K562 treated with DMSO at 1 percent for 48 hours (cell line): ENCODE results near the gene CMTR2. TPM values are rescaled to one million over a fixed set of nuclear protein-coding genes. Genes with fewer than 3 reads are reported as not detected.

Experiments
- total RNA-seq: library from RNA; unstranded; fragments of 300-600 nt; gene quantifications from 2 replicates; pipeline ENCODE4 v1.2.3, GENCODE V29; 2022; ENCODE audit warnings: low replicate concordance; ENCODE audit errors: extremely low read depth

CMTR2 gene, protein sequence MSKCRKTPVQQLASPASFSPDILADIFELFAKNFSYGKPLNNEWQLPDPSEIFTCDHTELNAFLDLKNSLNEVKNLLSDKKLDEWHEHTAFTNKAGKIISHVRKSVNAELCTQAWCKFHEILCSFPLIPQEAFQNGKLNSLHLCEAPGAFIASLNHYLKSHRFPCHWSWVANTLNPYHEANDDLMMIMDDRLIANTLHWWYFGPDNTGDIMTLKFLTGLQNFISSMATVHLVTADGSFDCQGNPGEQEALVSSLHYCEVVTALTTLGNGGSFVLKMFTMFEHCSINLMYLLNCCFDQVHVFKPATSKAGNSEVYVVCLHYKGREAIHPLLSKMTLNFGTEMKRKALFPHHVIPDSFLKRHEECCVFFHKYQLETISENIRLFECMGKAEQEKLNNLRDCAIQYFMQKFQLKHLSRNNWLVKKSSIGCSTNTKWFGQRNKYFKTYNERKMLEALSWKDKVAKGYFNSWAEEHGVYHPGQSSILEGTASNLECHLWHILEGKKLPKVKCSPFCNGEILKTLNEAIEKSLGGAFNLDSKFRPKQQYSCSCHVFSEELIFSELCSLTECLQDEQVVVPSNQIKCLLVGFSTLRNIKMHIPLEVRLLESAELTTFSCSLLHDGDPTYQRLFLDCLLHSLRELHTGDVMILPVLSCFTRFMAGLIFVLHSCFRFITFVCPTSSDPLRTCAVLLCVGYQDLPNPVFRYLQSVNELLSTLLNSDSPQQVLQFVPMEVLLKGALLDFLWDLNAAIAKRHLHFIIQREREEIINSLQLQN
- not detected in 2 replicates for total RNA-seq

DNA sequence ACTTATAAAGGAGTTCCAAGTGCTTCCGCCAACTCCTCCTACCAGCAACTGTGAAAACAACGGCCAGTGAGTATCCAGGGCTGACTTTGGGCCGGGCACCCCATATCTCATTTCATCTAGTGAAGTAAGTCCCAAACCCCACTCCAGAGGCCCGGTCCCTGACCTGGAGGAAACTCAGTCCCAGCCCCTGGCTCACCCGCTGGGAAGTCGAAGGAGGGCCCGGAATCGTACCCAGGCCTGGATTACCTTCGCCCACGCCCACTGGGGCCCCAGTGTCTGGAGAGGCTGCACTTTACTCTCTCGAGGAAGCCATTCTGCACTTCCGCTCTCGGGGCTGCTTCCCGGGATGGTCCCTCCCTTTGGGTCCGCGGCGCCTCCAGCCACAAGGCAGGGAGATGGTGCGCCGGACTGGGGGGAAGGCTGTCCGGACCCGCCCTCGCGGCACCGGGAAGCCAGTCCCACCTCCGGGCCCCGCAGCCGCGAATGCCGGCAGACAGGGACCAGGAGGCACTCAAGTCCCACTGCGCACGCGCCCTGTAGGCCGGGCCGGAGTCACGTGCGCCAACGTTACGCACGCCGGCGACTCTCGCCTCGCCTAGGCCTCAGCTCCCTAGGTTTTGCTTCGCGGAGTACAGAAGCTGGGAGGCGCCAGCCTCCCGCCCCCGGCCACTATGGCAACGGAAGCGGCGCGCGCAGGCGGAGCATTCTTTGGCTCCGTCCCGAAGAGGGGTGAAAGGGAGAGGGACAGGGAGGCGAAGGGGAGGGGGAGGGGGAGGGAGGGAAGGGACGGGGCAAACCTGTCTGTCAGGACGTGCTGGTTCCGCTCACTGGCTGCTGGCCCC lies at the start of gene CMTR2:
Gene CMTR2, minus strand, starts transcription at position 513 of the 842 bp plus-strand sequence. CDS start 3,482 bp downstream, outside the sequence.

Other genes starting within 250 kb of the CMTR2 start
- not detected in 2 replicates for gene HYDIN, start 58.7 kb downstream of the CMTR2 start, total RNA-seq
- gene CALB2, start 69.3 kb upstream of the CMTR2 start, total RNA-seq = not detected in 2 replicates
- not detected in 2 replicates for gene TLE7, start 152.7 kb upstream of the CMTR2 start, total RNA-seq
- gene ZNF23, start 172.8 kb upstream of the CMTR2 start, total RNA-seq = not detected in 2 replicates
- gene ZNF19, start 199.9 kb upstream of the CMTR2 start, total RNA-seq = not detected in 2 replicates
- not detected in 2 replicates for gene CHST4, start 237.0 kb upstream of the CMTR2 start, total RNA-seq